Measurements from ENCODE around the gene ARHGAP22. TPM values are rescaled to one million over a fixed set of nuclear protein-coding genes. Genes with fewer than 3 reads are reported as not detected.

The ARHGAP22 gene
- total RNA-seq, 1 donor from 2014 or later = 5.1 TPM

DNA sequence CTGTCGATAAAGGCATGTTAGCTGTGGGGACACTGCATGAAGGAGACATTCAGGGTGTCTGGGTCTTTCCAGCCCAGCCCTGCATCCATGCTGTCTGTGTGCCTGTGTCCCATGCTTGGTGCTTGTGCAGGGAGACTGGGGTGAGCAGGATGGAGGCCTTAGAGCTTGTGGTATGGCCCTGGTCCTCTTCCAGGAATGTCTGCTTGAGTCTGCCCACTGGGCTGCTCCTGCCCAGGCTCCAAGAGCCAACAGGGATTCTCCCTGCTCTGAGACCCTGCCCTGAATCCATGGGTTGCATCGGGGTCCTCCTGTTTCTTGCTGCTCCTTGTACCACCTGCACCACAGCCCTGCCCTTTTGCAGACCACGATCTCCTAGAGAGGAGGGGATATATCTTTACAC, 31.4 kb upstream of the ARHGAP22 start:
- Mint-ChIP-seq H3K27ac (no peak overlapping the region), H3K4me1 (ENCODE audit: unreplicated experiment) (no peaks in the 10 kb centered on the region), H3K27me3 (peaks cover 11% of the 10 kb centered on the region), H3K36me3 (no peaks in the 10 kb centered on the region), H3K9me3 (no peaks in the 10 kb centered on the region), H3K4me3 (no peak overlapping the region)
- TF ChIP-seq, protein P1, sequence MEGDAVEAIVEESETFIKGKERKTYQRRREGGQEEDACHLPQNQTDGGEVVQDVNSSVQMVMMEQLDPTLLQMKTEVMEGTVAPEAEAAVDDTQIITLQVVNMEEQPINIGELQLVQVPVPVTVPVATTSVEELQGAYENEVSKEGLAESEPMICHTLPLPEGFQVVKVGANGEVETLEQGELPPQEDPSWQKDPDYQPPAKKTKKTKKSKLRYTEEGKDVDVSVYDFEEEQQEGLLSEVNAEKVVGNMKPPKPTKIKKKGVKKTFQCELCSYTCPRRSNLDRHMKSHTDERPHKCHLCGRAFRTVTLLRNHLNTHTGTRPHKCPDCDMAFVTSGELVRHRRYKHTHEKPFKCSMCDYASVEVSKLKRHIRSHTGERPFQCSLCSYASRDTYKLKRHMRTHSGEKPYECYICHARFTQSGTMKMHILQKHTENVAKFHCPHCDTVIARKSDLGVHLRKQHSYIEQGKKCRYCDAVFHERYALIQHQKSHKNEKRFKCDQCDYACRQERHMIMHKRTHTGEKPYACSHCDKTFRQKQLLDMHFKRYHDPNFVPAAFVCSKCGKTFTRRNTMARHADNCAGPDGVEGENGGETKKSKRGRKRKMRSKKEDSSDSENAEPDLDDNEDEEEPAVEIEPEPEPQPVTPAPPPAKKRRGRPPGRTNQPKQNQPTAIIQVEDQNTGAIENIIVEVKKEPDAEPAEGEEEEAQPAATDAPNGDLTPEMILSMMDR (conservative IDR thresholded peaks at IDR 0.05) = no peak
- no peak for DNase-seq (ENCODE audit: extremely low spot score, unreplicated experiment)

DNA sequence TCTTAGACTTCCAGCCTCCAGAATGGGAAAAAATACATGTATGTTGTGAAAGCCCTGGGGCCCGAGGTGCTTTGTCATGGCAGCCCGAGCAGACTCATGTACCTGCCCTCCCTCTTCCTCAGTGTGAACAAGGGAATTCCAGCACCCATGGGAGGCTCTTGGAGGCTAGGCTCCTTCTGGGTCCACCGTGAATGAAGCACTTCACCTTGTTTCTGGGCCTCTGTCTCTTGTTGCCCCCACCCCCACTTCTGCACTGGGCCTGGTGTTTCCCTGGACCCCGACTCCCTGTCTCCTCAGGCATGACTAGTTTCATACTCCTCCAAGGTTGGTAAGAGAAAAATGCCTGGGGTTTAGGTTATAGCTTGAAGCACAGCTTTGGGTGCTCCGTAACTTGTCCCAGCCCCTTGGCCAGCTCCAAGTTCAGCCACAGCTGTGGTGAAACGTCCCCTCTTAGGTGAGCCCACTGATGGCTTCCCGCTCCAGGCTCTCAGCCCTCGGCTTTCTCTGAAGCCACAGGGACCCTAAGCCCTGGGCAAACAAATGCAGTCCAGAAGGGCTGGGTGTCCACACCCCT, 30.2 kb upstream of the ARHGAP22 start:
- Mint-ChIP-seq H3K4me1 (ENCODE audit: unreplicated experiment) (no peaks in the 10 kb centered on the region), H3K27ac (no peak overlapping the region), H3K27me3 (peaks cover 11% of the 10 kb centered on the region), H3K9me3 (no peaks in the 10 kb centered on the region), H3K36me3 (no peaks in the 10 kb centered on the region), H3K4me3 (no peak overlapping the region)
- TF ChIP-seq, protein P1 (conservative IDR thresholded peaks at IDR 0.05) = no peak
- DNase-seq (ENCODE audit: extremely low spot score, unreplicated experiment) = no peak

GRCh38 chr10:48634198-48634983, 29.5 kb upstream of the ARHGAP22 start:
- Mint-ChIP-seq H3K9me3 (no peaks in the 10 kb centered on the region), H3K27ac (no peak overlapping the region)
- no peak for DNase-seq (ENCODE audit: extremely low spot score, unreplicated experiment)

DNA sequence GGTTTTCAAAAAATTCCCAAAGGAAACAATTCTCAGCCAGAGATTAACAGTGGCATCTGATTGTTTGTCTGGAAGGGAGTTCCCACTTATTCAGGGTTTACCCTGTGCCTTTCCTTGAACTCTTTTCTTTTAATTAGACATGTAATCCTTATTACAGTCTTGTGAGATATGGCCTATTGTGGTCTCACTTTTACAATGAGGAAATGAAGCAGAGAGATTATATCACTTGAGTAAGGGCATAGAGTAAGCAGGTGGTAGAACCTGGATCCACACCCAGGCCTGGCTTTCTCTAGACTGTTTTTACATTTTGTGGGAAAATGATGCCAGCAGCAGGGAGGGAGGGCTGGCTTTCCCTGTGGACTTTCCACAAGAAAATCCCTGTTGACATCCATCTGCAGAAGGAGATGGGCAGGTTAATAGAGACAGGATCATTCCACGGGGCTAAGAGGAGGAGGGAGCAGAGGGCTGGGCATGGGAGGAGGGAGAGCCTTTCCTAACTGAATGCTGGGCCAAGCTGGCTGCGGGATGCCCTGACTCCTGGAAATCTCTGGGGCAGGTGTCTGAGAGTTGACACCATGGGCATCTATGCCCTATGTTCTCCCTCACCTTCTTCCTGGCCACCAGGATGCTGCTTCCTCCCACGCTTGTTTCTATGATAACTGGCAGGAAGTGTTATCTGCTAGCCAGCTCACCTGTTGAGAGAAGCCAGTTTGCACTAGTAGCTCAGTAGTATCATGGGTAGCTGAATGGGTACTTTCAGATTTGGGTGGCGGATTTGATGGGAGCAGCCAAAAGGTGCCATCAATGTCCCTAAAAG, 28.7 kb upstream of the ARHGAP22 start:
- H3K4me1 Mint-ChIP-seq (ENCODE audit: unreplicated experiment) = no peaks in the 10 kb centered on the region
- H3K27ac Mint-ChIP-seq = no peak overlapping the region
- no peaks in the 10 kb centered on the region for H3K36me3 Mint-ChIP-seq
- no peak overlapping the region for H3K4me3 Mint-ChIP-seq
- DNase-seq (ENCODE audit: extremely low spot score, unreplicated experiment) = no peak
- TF ChIP-seq, protein P1 (conservative IDR thresholded peaks at IDR 0.05) = no peak
- H3K9me3 Mint-ChIP-seq = no peaks in the 10 kb centered on the region
- H3K27me3 Mint-ChIP-seq = peaks cover 11% of the 10 kb centered on the region

More at GRCh38 chr10:48634198-48634983, 29.5 kb upstream of the ARHGAP22 start:
- TF ChIP-seq, protein P1 (conservative IDR thresholded peaks at IDR 0.05) = no peak
- H3K27me3 Mint-ChIP-seq = peaks cover 11% of the 10 kb centered on the region
- H3K4me3 Mint-ChIP-seq = no peak overlapping the region
- H3K36me3 Mint-ChIP-seq = no peaks in the 10 kb centered on the region
- no peaks in the 10 kb centered on the region for H3K4me1 Mint-ChIP-seq (ENCODE audit: unreplicated experiment)

DNA sequence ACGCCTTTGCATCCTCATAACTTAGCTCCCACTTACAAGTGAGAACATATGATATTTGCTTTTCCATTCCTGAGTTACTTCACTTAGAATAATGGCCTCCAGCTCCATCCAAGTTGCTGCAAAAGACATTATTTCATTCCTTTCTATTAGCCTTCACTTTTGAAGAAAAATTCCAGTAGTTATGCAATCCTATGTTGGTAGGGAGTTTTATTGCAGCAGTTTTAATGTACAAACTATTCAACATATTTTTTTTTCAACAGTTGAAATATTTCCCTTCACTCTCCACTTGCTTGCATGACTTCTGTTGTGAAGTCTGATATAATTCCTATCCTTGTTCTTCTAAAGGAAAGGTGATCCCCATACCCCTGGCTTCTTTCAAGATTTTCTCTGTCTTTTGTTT, 27.3 kb upstream of the ARHGAP22 start:
- Mint-ChIP-seq H3K36me3 (no peaks in the 10 kb centered on the region), H3K27me3 (peaks cover 11% of the 10 kb centered on the region), H3K4me1 (ENCODE audit: unreplicated experiment) (no peaks in the 10 kb centered on the region), H3K4me3 (no peak overlapping the region), H3K27ac (no peak overlapping the region), H3K9me3 (no peaks in the 10 kb centered on the region)
- no peak for DNase-seq (ENCODE audit: extremely low spot score, unreplicated experiment)
- TF ChIP-seq, protein P1 (conservative IDR thresholded peaks at IDR 0.05) = no peak
